K562 (cell line): ENCODE data around the gene CHMP3. TPM values are rescaled to one million over a fixed set of nuclear protein-coding genes. Genes with fewer than 3 reads are reported as not detected.
A peak's percentile ranks its signal among the peaks of the same experiment; 100 is the strongest.

Experiments
- ATAC-seq: fragments of 200-7000 bp; cut with Tn5 transposase; 3 replicates; pipeline ENCODE4 v1.9.1; 2020; ENCODE audit warnings: moderate library complexity
- Bru-seq: library from RNA; stranded (reverse); fragments of 400-500 nt; gene quantifications from one replicate; lab custom pipeline; 2021; lab: Mats Ljungman, UMichigan
- BruChase-seq, 2 experiments: library from RNA; stranded (reverse); fragments of 400-500 nt; gene quantifications; one replicate each; lab custom pipeline; 2021; lab: Mats Ljungman, UMichigan
- BruUV-seq: library from RNA; stranded (reverse); fragments of 400-500 nt; replicated peaks from 2 replicates; lab custom pipeline; 2021; lab: Mats Ljungman, UMichigan
- CTCF ChIA-PET: fragments of 300-600 bp; formaldehyde crosslinking; extraction: SDS; loops from one replicate; lab custom pipeline; 2021; ENCODE audit warnings: low intra/inter-chr PET ratio; lab: Yijun Ruan, JAX
- POLR2A ChIA-PET: fragments of 300-600, 350-650 bp; sonication (Branson Sonifier 250); formaldehyde crosslinking; extraction: SDS; loops from one replicate; lab custom pipeline; 2021; ENCODE audit warnings: antibody characterized with exemption, inconsistent platforms; lab: Yijun Ruan, JAX
- DNase-seq, 4 experiments: peaks; one replicate each; pipeline versions ENCODE4 v3.0.0 to v3.0.0-alpha.2; 2011 to 2018; ENCODE audit warnings: low spot score in 3 of 4, mixed read lengths in 3 of 4; ENCODE audit errors: extremely low read depth in 1 of 4
- FAIRE-seq: peaks from 2 replicates; lab custom pipeline; 2011; peaks lifted over from hg19 to GRCh38; lab: Jason Lieb, UNC
- H2AFZ ChIP-seq: 2 replicates; pipeline ENCODE4 v1.6.0; 2011; ENCODE audit warnings: low read depth, low read length, control low read depth, inconsistent platforms
- H3K27ac ChIP-seq: fragments of 200-600 bp; 3 replicates; pipeline ENCODE4 v1.8.0; 2011; ENCODE audit warnings: low read depth, mild to moderate bottlenecking, control low read depth, inconsistent platforms, low read length, moderate library complexity, mixed read lengths; ENCODE audit errors: extremely low read depth
- H3K27me3 ChIP-seq, 2 experiments: fragments of 300-600 bp in 1 of 2; 2 replicates in 1 of 2; 3 replicates in 1 of 2; pipeline versions ENCODE4 v1.6.0 to v1.8.0; 2011; ENCODE audit warnings: inconsistent platforms in 2 of 2, low read length in 2 of 2, mild to moderate bottlenecking in 1 of 2, mixed read lengths in 1 of 2, moderate library complexity in 1 of 2; ENCODE audit not compliant: control insufficient read depth in 2 of 2, insufficient read depth in 2 of 2
- H3K36me3 ChIP-seq: fragments of 300-600 bp; 3 replicates; pipeline ENCODE4 v1.8.0; 2011; ENCODE audit warnings: mild to moderate bottlenecking, low read length, inconsistent platforms; ENCODE audit not compliant: control insufficient read depth, insufficient read depth
- H3K4me1 ChIP-seq, 2 experiments: fragments of 200-600 bp in 1 of 2; replicated peaks in 1 of 2; 2 replicates in 1 of 2; 3 replicates in 1 of 2; pipeline versions ENCODE4 v1.5.1 to v1.8.0; 2011; ENCODE audit warnings: inconsistent platforms in 2 of 2, low read length in 2 of 2, mild to moderate bottlenecking in 1 of 2, mixed read lengths in 1 of 2, moderate library complexity in 1 of 2; ENCODE audit not compliant: control insufficient read depth in 2 of 2, insufficient read depth in 2 of 2
- H3K4me2 ChIP-seq: 2 replicates; pipeline ENCODE4 v1.6.1; 2011; ENCODE audit warnings: low read length, control low read depth, inconsistent platforms, mixed read lengths; ENCODE audit not compliant: insufficient read depth
- H3K4me3 ChIP-seq: fragments of 200-600 bp; sonication (generic), shearing (Covaris generic); 2 replicates; pipeline ENCODE4 v1.5.1; 2016; ENCODE audit warnings: control low read depth, inconsistent platforms
- H3K79me2 ChIP-seq: fragments of 200-600 bp; 3 replicates; pipeline ENCODE4 v1.8.0; 2011; ENCODE audit warnings: low read length, inconsistent platforms; ENCODE audit not compliant: control insufficient read depth, insufficient read depth
- H3K9ac ChIP-seq, 2 experiments: 2 replicates each; pipeline versions ENCODE4 v1.6.0 to v1.6.1; 2011; ENCODE audit warnings: low read depth in 2 of 2, low read length in 2 of 2, control low read depth in 1 of 2, inconsistent platforms in 1 of 2, mild to moderate bottlenecking in 1 of 2, mixed read lengths in 1 of 2; ENCODE audit not compliant: insufficient read depth in 1 of 2
- H3K9me1 ChIP-seq: one replicate; pipeline ENCODE4 v1.6.0; 2011; ENCODE audit warnings: inconsistent platforms, mild to moderate bottlenecking, low read length, moderate library complexity; ENCODE audit not compliant: control insufficient read depth, insufficient read depth
- H3K9me3 ChIP-seq: replicated peaks from 2 replicates; pipeline ENCODE4 v1.5.1; 2011; ENCODE audit warnings: low read depth, low read length, inconsistent platforms; ENCODE audit not compliant: control insufficient read depth, insufficient read depth
- H4K20me1 ChIP-seq: replicated peaks from 2 replicates; pipeline ENCODE4 v1.6.1; 2011; ENCODE audit warnings: low read length, inconsistent platforms, mixed read lengths; ENCODE audit not compliant: control insufficient read depth, insufficient read depth
- BDP1 ChIP-seq: IDR thresholded peaks from 3 replicates; pipeline ENCODE4 v1.6.1; 2011; ENCODE audit not compliant: insufficient read length, insufficient read depth
- ESRRA ChIP-seq: fragments of 450-650 bp; IDR thresholded peaks from 2 replicates; pipeline ENCODE4 v1.6.1; 2014; ENCODE audit warnings: low read depth, mild to moderate bottlenecking, moderate library complexity, borderline replicate concordance
- ETV5 ChIP-seq: sonication (generic); formaldehyde crosslinking; IDR thresholded peaks from 2 replicates; pipeline ENCODE4 v1.4.0; 2020; ENCODE audit warnings: low read depth, mild to moderate bottlenecking, missing genetic modification reagents
- L3MBTL2 ChIP-seq: fragments of 450-650 bp; IDR thresholded peaks from 2 replicates; pipeline ENCODE4 v1.6.1; 2016; ENCODE audit warnings: mild to moderate bottlenecking, moderate library complexity
- RUNX1 ChIP-seq: sonication (generic); IDR thresholded peaks from 2 replicates; pipeline ENCODE4 v1.6.1; 2016; ENCODE audit warnings: antibody characterized with exemption, low read depth
- SLC30A9 ChIP-seq: fragments of 250-450 bp; sonication (Bioruptor Pico); IDR thresholded peaks from 2 replicates; pipeline ENCODE4 v1.8.0; 2022; ENCODE audit warnings: mild to moderate bottlenecking, moderate library complexity
- U2AF1 ChIP-seq: fragments of 200-400 bp; formaldehyde crosslinking; optimal IDR thresholded peaks from 2 replicates; pipeline ENCODE3; 2017; ENCODE audit warnings: mild to moderate bottlenecking, low read depth, low read length, moderate library complexity
- ZNF347 ChIP-seq: fragments of 450-650 bp; formaldehyde crosslinking; IDR thresholded peaks from 2 replicates; pipeline ENCODE4 v1.4.0; 2020; ENCODE audit warnings: low read depth, mild to moderate bottlenecking, moderate library complexity
- ZNF551 ChIP-seq: fragments of 250-450 bp; sonication (Bioruptor Pico); IDR thresholded peaks from 2 replicates; pipeline ENCODE4 v1.5.0; 2021; ENCODE audit warnings: mild to moderate bottlenecking, moderate library complexity
- ZNF584 ChIP-seq: fragments of 200-800 bp; sonication (Bioruptor generic); IDR thresholded peaks from 2 replicates; pipeline ENCODE4 v1.6.1; 2016; ENCODE audit warnings: low read depth, mild to moderate bottlenecking, missing genetic modification characterization, missing compliant biosample characterization
- ZNF778 ChIP-seq: fragments of 450-650 bp; formaldehyde crosslinking; IDR thresholded peaks from 2 replicates; pipeline ENCODE4 v1.4.0; 2020; ENCODE audit warnings: mild to moderate bottlenecking, moderate library complexity
- WGBS: fragments of 100-300 bp; shearing (Covaris generic); methylation state at CpG from one replicate; pipeline ENCODE4 v1.1.6; 2016; ENCODE audit warnings: low coverage, mixed read lengths; ENCODE audit not compliant: insufficient coverage; ENCODE audit errors: missing lambda C conversion rate; 5-methylcytosine and 5-hydroxymethylcytosine counted together
- in situ Hi-C: fragments of 300-500 bp; cut with MboI; formaldehyde crosslinking; loops from 4 replicates; pipeline ENCODE4 v1.15.0; 2018; ENCODE audit warnings: inconsistent platforms, mixed read lengths
- intact Hi-C: fragments of 100-400 bp; cut with micrococcal nuclease; formaldehyde crosslinking; loops from 2 replicates; pipeline ENCODE4 v1.14.2; 2022
- long read RNA-seq, 3 experiments: library from polyadenylated mRNA in 2 of 3; library from RNA in 1 of 3; unstranded in 2 of 3; stranded (forward) in 1 of 3; transcript quantifications; one replicate each; pipeline ENCODE4 v2.0.0, GENCODE V29; 2019 to 2022
- polyA minus RNA-seq, 3 experiments: library from RNA; depleted of rRNA, polyadenylated mRNA; stranded (reverse); fragments of >200 nt; gene quantifications; 2 replicates each; pipeline ENCODE4 v1.2.3, GENCODE V29; 2011
- polyA plus RNA-seq, 8 experiments: library from polyadenylated mRNA; depleted of rRNA in 4 of 8; stranded (reverse) in 5 of 8; unstranded in 3 of 8; fragments of >200 nt; fragmentation: Nextera tagmentation in 2 of 8; fragmentation: Illumina TruSeq in 1 of 8; extraction: Ambion mirVana in 2 of 8; extraction: Trizol in 1 of 8; gene quantifications; 2 replicates each; pipeline versions ENCODE4 v1.2.1 to v1.2.3, GENCODE V29; 2011 to 2014; ENCODE audit warnings: inconsistent platforms in 1 of 8, missing spikeins in 1 of 8
- total RNA-seq, 7 experiments: library from RNA; depleted of rRNA in 6 of 7; stranded (reverse); fragments of >200 nt in 6 of 7; fragmentation: Illumina TruSeq in 2 of 7; extraction: Trizol in 2 of 7; gene quantifications; 2 replicates each; pipeline versions ENCODE4 v1.2.1 to v1.2.3, GENCODE V29; 2011 to 2021; ENCODE audit warnings: low replicate concordance in 1 of 7
- TF ChIP-seq, protein P1 (sequence below): fragments of 450-650 bp; IDR thresholded peaks from 2 replicates; pipeline ENCODE4 v1.6.1; 2016; ENCODE audit warnings: antibody characterized with exemption
- TF ChIP-seq, protein P2 (sequence below): sonication (generic); formaldehyde crosslinking; IDR thresholded peaks from 2 replicates; pipeline ENCODE4 v1.8.0; 2023; ENCODE audit warnings: mild to moderate bottlenecking, missing genetic modification reagents

The CHMP3 gene
- 9.9 and 28.2 TPM in 2 replicates for total RNA-seq (2011; cell fraction: chromatin; rRNA removed; ENCODE audit: low replicate concordance)
- total RNA-seq (2011; cell fraction: nucleolus; rRNA removed) = 5.9 and 8.0 TPM in 2 replicates
- 13.9 and 25.6 TPM in 2 replicates for total RNA-seq (2011; cell fraction: nucleoplasm; rRNA removed)
- 26.2 and 27.3 TPM in 2 replicates for total RNA-seq (2014; rRNA removed)
- 31.7 and 37.1 TPM in 2 replicates for total RNA-seq (2014; rRNA removed; fragmentation: Illumina TruSeq; extraction: Trizol)
- 38.8 and 40.3 TPM in 2 replicates for total RNA-seq (2015; rRNA removed; fragmentation: Illumina TruSeq; extraction: Trizol)
- total RNA-seq (2021) = 31.1 and 37.7 TPM in 2 replicates
- 22.5 and 42.8 TPM in 2 replicates for polyA plus RNA-seq (2011; rRNA removed)
- 13.2 and 18.0 TPM in 2 replicates for polyA plus RNA-seq (2011; cell fraction: cytosol; rRNA removed)
- 6.0 and 9.3 TPM in 2 replicates for polyA plus RNA-seq (2011; cell fraction: nucleus; rRNA removed)
- 33.4 and 54.2 TPM in 2 replicates for polyA plus RNA-seq (2012)
- polyA plus RNA-seq (2014; fragmentation: Illumina TruSeq; extraction: Trizol) = 49.7 and 52.5 TPM in 2 replicates
- polyA plus RNA-seq (2014; fragmentation: Nextera tagmentation; extraction: Ambion mirVana) = 10 to 100 TPM; 20.6 to 26.3 TPM
- polyA plus RNA-seq (2014; rRNA removed) = 21.8 and 23.2 TPM in 2 replicates
- 35.9 and 37.7 TPM in 2 replicates for polyA minus RNA-seq (2011; rRNA and poly(A)+ RNA removed)
- polyA minus RNA-seq (2011; cell fraction: cytosol; rRNA and poly(A)+ RNA removed) = 9.6 and 10.2 TPM in 2 replicates
- polyA minus RNA-seq (2011; cell fraction: nucleus; rRNA and poly(A)+ RNA removed) = 6.1 and 8.0 TPM in 2 replicates
- Bru-seq, nascent RNA = percentile 69 among the genes with signal in this experiment
- percentile 84 among the genes with signal in this experiment for BruChase-seq, experiment 1, labeled RNA remaining after a 2-hour chase
- BruChase-seq, experiment 2, labeled RNA remaining after a 6-hour chase = percentile 83 among the genes with signal in this experiment
- long read RNA-seq, experiment 1, transcript CHMP3-201 (6 exons, 3,171 nt) = major isoform, 45 of 83 reads
- long read RNA-seq, experiment 1, partial matches to known transcripts = 10 of 83 reads
- long read RNA-seq, experiment 1, other reads (novel, unspliced or antisense) = 25 of 83 reads
- long read RNA-seq, experiment 2, transcript CHMP3-201 (6 exons, 3,171 nt) = major isoform, 14 of 31 reads
- long read RNA-seq, experiment 2, partial matches to known transcripts = 1 of 31 reads
- long read RNA-seq, experiment 2, other reads (novel, unspliced or antisense) = 14 of 31 reads
- long read RNA-seq, experiment 3, transcript CHMP3-201 (6 exons, 3,171 nt) = major isoform, 21 of 24 reads
- long read RNA-seq, experiment 3, partial matches to known transcripts = 1 of 24 reads
- long read RNA-seq, experiment 3, other reads (novel, unspliced or antisense) = 2 of 24 reads

DNA sequence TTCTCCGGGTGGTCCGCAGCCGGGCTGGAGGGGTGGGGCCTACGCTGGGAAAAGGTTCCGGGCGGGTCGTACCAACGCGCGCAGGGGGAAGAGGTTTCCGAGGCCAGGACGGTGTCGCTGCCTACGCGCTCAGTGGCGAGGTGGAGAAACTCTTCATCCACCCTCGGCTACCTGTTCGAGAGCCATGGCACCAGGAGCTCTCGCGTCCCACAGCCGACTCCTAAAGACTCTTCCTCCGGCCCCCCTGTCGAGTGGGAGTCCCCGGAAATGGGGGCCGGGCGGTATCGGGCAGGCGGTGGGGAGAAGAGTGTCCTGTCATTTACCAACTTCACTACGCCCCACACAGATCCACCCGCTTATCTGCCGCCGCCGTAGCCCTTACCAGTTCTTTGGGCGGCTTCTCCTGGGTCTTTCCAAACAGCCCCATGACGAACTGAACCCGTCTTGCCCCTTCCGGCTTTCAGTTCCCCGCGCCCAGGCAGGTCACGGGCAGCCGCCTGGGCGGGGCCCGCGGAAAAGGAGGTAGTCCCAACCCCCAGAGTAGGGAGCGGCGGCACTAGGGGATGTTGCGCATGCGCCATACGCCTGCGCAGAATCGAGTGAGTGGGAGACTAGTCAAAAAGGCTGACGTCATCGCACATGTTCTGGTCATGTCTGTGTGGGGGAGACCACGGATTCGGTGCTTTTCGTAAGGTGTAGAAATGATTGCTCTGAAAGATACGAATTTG, at the start of gene CHMP3:
TSS of gene CHMP3 (minus strand) at position 522 of the 728 bp plus-strand sequence. CDS start at position 427, 95 bp downstream.
- no peaks in the 10 kb centered on the region for H4K20me1 ChIP-seq
- intact Hi-C loops (loop anchor here (1.0 kb wide), 1 partner anchor 123 kb away; no protein-coding TSS in a partner anchor), in situ Hi-C loops (no loop called here)
- CTCF ChIA-PET = no interaction called here
- peak within 1 kb of the TSS; percentile 99 to 100 for H3K9ac ChIP-seq
- peaks cover 5% of the 10 kb centered on the region; the same call in 2 of the 3 replicates for H3K36me3 ChIP-seq
- H3K27ac ChIP-seq = peak within 1 kb of the TSS; percentile 100
- under 1% methylated on average over 49 of the region's 57 CpGs for WGBS
- H3K27me3 ChIP-seq = no peaks in the 10 kb centered on the region
- peak; percentile 98 for FAIRE-seq
- H3K79me2 ChIP-seq = peaks cover 42% of the 10 kb centered on the region
- H3K4me3 ChIP-seq = peak within 1 kb of the TSS; percentile 74
- POLR2A ChIA-PET = interaction anchor here (0.9 to 1.4 kb wide), 3 partner anchors 11 to 20 kb away, joined by 3 to 4 read pairs (median 3); no protein-coding TSS in a partner anchor
- H3K4me2 ChIP-seq = peak within 1 kb of the TSS; percentile 92
- ATAC-seq = peak; percentile 94
- peak; percentile 98 to 99 (median 98) for DNase-seq
- peaks cover 10% of the 10 kb centered on the region for H3K9me3 ChIP-seq
- no peaks in the 10 kb centered on the region for H3K9me1 ChIP-seq
- peaks cover 0 to 17% of the 10 kb centered on the region in 2 experiments; a peak in 3 of 5 replicates for H3K4me1 ChIP-seq
- H2AFZ ChIP-seq = peak within 1 kb of the TSS; percentile 100
- TSS peak; percentile 69 for BruUV-seq
- TF ChIP-seq ETV5 (peak; percentile 92), U2AF1 (no peak), L3MBTL2 (peak; percentile 99), SLC30A9 (CRISPR knock-in tag) (no peak), ZNF778 (CRISPR knock-in tag) (no peak), ZNF584 (CRISPR knock-in tag) (0 out of 2 replicates have a peak, but pooled peaks have one; percentile 88), BDP1 (no peak), ESRRA (no peak), ZNF551 (CRISPR knock-in tag) (no peak), RUNX1 (0 out of 2 replicates have a peak, but pooled peaks have one; percentile 52), ZNF347 (CRISPR knock-in tag) (no peak)
- TF ChIP-seq, protein P1, sequence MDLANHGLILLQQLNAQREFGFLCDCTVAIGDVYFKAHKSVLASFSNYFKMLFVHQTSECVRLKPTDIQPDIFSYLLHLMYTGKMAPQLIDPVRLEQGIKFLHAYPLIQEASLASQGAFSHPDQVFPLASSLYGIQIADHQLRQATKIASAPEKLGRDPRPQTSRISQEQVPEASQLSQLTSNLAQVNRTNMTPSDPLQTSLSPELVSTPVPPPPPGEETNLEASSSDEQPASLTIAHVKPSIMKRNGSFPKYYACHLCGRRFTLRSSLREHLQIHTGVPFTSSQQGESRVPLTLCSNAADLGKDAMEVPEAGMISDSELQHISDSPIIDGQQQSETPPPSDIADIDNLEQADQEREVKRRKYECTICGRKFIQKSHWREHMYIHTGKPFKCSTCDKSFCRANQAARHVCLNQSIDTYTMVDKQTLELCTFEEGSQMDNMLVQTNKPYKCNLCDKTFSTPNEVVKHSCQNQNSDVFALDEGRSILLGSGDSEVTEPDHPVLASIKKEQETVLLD = peak; percentile 97
- TF ChIP-seq, protein P2, sequence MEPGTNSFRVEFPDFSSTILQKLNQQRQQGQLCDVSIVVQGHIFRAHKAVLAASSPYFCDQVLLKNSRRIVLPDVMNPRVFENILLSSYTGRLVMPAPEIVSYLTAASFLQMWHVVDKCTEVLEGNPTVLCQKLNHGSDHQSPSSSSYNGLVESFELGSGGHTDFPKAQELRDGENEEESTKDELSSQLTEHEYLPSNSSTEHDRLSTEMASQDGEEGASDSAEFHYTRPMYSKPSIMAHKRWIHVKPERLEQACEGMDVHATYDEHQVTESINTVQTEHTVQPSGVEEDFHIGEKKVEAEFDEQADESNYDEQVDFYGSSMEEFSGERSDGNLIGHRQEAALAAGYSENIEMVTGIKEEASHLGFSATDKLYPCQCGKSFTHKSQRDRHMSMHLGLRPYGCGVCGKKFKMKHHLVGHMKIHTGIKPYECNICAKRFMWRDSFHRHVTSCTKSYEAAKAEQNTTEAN (CRISPR knock-in tag) = no peak
